Erythroblast (primary cell): ENCODE data around the gene LRTM2.

ENCODE experiments used
- GATA1 ChIP-seq: IDR thresholded peaks from 2 replicates; pipeline ENCODE4 v1.6.1; 2011; ENCODE audit warnings: low read depth, mild to moderate bottlenecking, control low read depth, low read length, moderate library complexity
- POLR2A ChIP-seq: IDR thresholded peaks from 2 replicates; pipeline ENCODE4 v1.6.1; 2011; ENCODE audit warnings: mild to moderate bottlenecking, low read length

DNA sequence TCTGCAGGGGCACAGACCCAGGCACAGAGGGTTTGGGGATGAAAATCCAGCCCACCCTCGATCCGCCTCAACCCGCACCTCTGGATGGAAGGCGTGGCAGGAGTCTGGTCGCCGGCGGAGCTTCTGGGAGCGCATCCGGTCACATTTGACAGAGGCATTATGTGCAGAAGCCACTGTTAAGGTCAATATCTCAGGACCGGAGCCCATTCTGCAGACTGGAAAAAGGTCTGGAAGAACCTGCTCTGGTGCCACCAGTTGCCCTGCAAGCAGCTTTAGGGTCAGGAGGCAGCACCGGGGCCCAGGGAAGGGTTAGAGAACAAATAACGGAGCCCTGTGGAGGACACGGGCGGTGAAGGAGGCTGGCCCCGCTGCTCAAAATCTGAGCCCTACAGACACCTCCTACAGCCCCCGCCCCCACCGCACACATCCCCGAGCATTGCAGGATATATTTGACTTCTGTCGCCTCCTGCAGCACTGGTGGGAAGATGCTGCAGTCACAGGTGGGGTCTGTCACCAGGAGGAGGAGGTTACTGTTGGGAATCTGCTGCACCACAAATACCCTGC lies 25.1 kb upstream of the LRTM2 start:
- TF ChIP-seq POLR2A, result no peak
- TF ChIP-seq GATA1, result no peak
